Nephron (organoid): ENCODE data around the gene ANKHD1.

ENCODE experiments used
- H3K27ac Mint-ChIP-seq, 3 experiments: 2 replicates each; pipeline ENCODE4 v1.8.0; 2020; ENCODE audit warnings: mixed read lengths in 3 of 3, mild to moderate bottlenecking in 2 of 3, moderate library complexity in 1 of 3
- H3K27me3 Mint-ChIP-seq: 2 replicates; pipeline ENCODE4 v1.8.0; 2021; ENCODE audit warnings: low read depth, mild to moderate bottlenecking, moderate library complexity, mixed read lengths
- H3K36me3 Mint-ChIP-seq: 2 replicates; pipeline ENCODE4 v1.8.0; 2020; ENCODE audit warnings: low read depth, mixed read lengths
- H3K4me1 Mint-ChIP-seq: 2 replicates; pipeline ENCODE4 v1.8.0; 2020; ENCODE audit warnings: mixed read lengths
- H3K4me3 Mint-ChIP-seq, 3 experiments: 2 replicates each; pipeline ENCODE4 v1.8.0; 2020; ENCODE audit warnings: mild to moderate bottlenecking in 3 of 3, mixed read lengths in 3 of 3, moderate library complexity in 2 of 3
- H3K9me3 Mint-ChIP-seq: 2 replicates; pipeline ENCODE4 v1.8.0; 2020; ENCODE audit warnings: mixed read lengths
- TF ChIP-seq, protein P1 (sequence below), 3 experiments: fragments of 200-600 bp; sonication (generic); IDR thresholded peaks; one replicate each; pipeline ENCODE4 v1.5.0; 2021; ENCODE audit warnings: antibody characterized with exemption in 3 of 3; ENCODE audit not compliant: unreplicated experiment in 3 of 3

The ANKHD1 gene

DNA sequence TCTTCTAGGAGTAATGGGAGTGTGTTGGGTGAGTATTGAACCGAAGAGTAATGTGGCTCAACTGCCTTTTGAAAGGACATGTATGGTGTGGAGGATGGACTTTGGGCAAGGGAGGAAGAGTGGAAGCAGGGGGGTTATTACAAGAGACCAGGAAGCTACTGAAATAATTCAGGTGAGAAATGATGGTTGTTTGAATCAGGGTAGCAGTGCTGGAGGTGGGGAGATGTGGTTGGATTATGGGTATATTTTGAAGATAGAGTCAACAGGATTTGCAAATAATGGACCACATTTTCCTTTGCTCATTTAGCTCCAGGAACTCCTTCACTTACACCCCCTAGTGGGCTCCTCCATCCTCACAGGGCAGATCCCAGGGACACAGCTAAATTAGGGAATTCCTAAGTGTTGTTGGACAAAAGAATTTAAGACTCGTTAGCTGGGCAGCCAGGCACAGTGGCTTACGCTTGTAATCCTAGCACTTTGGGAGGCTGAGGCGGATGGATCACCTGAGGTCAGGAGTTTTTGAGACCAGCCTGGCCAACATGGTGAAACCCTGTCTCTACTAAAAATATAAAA, 42.8 kb upstream of the ANKHD1 start:
- Mint-ChIP-seq H3K36me3 (no peaks in the 10 kb centered on the region), H3K9me3 (no peaks in the 10 kb centered on the region), H3K27me3 (no peaks in the 10 kb centered on the region), H3K4me1 (peaks cover 5% of the 10 kb centered on the region), H3K27ac (no peak overlapping the region), H3K4me3 (no peak overlapping the region)
- TF ChIP-seq, protein P1, sequence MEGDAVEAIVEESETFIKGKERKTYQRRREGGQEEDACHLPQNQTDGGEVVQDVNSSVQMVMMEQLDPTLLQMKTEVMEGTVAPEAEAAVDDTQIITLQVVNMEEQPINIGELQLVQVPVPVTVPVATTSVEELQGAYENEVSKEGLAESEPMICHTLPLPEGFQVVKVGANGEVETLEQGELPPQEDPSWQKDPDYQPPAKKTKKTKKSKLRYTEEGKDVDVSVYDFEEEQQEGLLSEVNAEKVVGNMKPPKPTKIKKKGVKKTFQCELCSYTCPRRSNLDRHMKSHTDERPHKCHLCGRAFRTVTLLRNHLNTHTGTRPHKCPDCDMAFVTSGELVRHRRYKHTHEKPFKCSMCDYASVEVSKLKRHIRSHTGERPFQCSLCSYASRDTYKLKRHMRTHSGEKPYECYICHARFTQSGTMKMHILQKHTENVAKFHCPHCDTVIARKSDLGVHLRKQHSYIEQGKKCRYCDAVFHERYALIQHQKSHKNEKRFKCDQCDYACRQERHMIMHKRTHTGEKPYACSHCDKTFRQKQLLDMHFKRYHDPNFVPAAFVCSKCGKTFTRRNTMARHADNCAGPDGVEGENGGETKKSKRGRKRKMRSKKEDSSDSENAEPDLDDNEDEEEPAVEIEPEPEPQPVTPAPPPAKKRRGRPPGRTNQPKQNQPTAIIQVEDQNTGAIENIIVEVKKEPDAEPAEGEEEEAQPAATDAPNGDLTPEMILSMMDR (IDR thresholded peaks at IDR 0.05; ENCODE audit: unreplicated experiment in 3 of 3): peak; percentile 34 to 42 (median 42)

DNA sequence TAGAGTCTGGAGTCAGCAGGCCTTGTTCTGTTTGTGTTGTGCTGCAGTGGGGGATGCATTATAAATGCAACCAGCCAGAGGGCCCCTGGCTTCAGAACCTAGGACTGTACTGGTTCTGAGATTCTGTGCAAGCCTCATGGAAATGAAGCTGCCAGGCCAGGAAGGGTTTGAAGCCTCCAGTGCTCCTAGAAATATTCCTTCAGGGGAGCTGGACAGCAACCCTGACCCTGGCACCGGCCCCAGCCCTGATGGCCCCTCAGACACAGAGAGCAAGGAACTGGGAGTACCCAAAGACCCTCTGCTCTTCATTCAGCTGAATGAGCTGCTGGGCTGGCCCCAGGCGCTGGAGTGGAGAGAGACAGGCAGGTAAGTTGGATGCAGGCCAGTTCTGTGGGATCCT, 41.5 kb upstream of the ANKHD1 start, which contains the start of gene SLC4A9:
Gene SLC4A9 (plus strand): TSS at position 94 of the 400 bp plus-strand sequence. CDS start 43 bp downstream, at position 137.
- no peak within 1 kb of the TSS for H3K27ac Mint-ChIP-seq

DNA sequence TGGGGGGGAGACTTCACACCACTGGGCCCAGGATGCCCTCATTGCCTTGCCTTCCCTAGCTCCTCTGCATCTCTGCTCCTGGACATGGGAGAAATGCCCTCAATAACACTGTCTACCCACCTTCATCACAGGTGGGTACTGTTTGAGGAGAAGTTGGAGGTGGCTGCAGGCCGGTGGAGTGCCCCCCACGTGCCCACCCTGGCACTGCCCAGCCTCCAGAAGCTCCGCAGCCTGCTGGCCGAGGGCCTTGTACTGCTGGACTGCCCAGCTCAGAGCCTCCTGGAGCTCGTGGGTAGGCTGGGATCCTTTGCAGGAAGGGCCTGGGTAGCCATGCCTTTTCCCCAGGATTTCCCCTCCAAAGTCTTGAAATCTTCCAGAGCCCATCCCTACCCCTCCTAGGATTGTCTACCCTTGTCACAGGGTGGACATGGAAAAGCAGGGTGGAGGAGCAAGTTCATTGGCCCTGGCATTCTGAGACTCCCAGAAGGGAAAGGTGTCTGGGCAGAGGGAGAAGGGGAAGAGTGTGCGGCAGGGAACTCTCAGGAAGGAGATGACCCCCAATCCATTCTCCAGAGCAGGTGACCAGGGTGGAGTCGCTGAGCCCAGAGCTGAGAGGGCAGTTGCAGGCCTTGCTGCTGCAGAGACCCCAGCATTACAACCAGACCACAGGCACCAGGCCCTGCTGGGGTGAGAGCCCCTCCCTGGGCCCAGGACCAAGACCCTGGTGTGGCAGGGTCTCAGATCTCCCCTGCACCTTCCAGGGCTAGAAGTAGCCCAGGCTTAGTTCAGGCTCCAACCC, 40.8 kb upstream of the ANKHD1 start:
- TF ChIP-seq, protein P1 (IDR thresholded peaks at IDR 0.05; ENCODE audit: unreplicated experiment in 3 of 3): no peak
- H3K27ac Mint-ChIP-seq: no peak overlapping the region
- H3K9me3 Mint-ChIP-seq: no peaks in the 10 kb centered on the region
- H3K36me3 Mint-ChIP-seq: no peaks in the 10 kb centered on the region
- H3K27me3 Mint-ChIP-seq: no peaks in the 10 kb centered on the region
- peaks cover 5% of the 10 kb centered on the region for H3K4me1 Mint-ChIP-seq
- H3K4me3 Mint-ChIP-seq: no peak overlapping the region

More for the DNA sequence above, 41.5 kb upstream of the ANKHD1 start, which contains the start of gene SLC4A9:
- TF ChIP-seq, protein P1 (IDR thresholded peaks at IDR 0.05; ENCODE audit: unreplicated experiment in 3 of 3): no peak
- Mint-ChIP-seq H3K9me3 (no peaks in the 10 kb centered on the region), H3K27me3 (no peaks in the 10 kb centered on the region), H3K36me3 (no peaks in the 10 kb centered on the region), H3K4me3 (no peak within 1 kb of the TSS), H3K4me1 (peaks cover 5% of the 10 kb centered on the region)

DNA sequence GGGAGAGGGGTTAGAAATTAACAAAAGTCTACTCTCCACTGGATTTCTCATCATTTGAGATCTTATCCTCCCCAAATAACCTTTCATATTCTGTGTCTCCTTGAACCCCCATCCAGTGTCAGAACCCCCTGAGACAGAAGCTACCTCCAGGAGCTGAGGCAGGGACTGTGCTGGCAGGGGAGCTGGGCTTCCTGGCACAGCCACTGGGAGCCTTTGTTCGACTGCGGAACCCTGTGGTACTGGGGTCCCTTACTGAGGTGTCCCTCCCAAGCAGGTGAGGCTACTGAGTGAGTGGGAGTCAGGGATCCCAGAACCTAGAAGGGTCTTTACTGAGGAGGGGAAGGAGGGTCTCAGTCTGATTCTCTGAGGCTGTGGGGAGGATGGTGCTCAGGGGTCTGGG, 39.7 kb upstream of the ANKHD1 start:
- no peaks in the 10 kb centered on the region for H3K36me3 Mint-ChIP-seq
- H3K9me3 Mint-ChIP-seq: no peaks in the 10 kb centered on the region
- peaks cover 5% of the 10 kb centered on the region for H3K4me1 Mint-ChIP-seq
- H3K27me3 Mint-ChIP-seq: no peaks in the 10 kb centered on the region
- H3K4me3 Mint-ChIP-seq: no peak overlapping the region
- no peak overlapping the region for H3K27ac Mint-ChIP-seq
- TF ChIP-seq, protein P1 (IDR thresholded peaks at IDR 0.05; ENCODE audit: unreplicated experiment in 3 of 3): no peak

DNA sequence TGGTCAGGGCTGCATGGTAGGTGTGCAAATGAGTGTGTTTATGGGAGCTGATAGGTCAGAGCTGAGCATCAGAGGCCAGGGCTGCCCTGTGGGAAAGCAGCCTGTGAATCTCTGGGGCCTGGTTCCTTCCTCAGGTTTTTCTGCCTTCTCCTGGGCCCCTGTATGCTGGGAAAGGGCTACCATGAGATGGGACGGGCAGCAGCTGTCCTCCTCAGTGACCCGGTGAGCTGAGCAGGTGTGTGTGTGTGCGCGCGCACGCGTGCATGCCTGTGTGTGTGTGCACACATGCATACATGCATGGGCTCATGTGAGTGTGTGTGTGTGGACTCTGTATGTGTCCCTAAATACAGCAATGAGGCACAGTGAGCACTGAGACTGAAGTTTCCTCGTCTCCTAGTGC, 39.3 kb upstream of the ANKHD1 start:
- Mint-ChIP-seq H3K27ac (no peak overlapping the region), H3K36me3 (no peaks in the 10 kb centered on the region), H3K4me3 (no peak overlapping the region), H3K9me3 (no peaks in the 10 kb centered on the region), H3K27me3 (no peaks in the 10 kb centered on the region), H3K4me1 (peaks cover 5% of the 10 kb centered on the region)
- TF ChIP-seq, protein P1 (IDR thresholded peaks at IDR 0.05; ENCODE audit: unreplicated experiment in 3 of 3): no peak
